ENCODE results near the gene SAFB. TPM values are rescaled to one million over a fixed set of nuclear protein-coding genes. Genes with fewer than 3 reads are reported as not detected.
"Not testable (repeated sequence)": the region's sequence is repeated elsewhere in the genome, so short reads cannot be mapped to it uniquely, and the experiment has no call there.

The SAFB gene
- polyA plus RNA-seq, 1 of the 3 experiments (the other 2 are of a cell fraction): 90.0 TPM

GRCh38 chr19:5687360-5688198 is 64.7 kb downstream of the SAFB start:
- WGBS (ENCODE audit: low lambda C conversion rate): 95% methylated on average over 27 of the region's 76 CpGs
- no peak for TF ChIP-seq FOXJ3 (CRISPR knock-in tag; IDR thresholded peaks at IDR 0.05)
- no peak for TF ChIP-seq REST (IDR thresholded peaks at IDR 0.05; ENCODE audit: low read depth, low read length)
- TF ChIP-seq RXRA (IDR thresholded peaks at IDR 0.05; ENCODE audit: borderline replicate concordance, low read depth): no peak
- TF ChIP-seq TAF1 (IDR thresholded peaks at IDR 0.05; ENCODE audit: borderline replicate concordance, low read depth, low read length): no peak
- TF ChIP-seq MAX (IDR thresholded peaks at IDR 0.05; ENCODE audit: low read depth): no peak
- no peak for TF ChIP-seq RFX5 (IDR thresholded peaks at IDR 0.05; ENCODE audit: low read length)
- no peak for TF ChIP-seq POLR2AphosphoS5 (IDR thresholded peaks at IDR 0.05; ENCODE audit: low read depth, low read length)
- TF ChIP-seq RCOR1 (IDR thresholded peaks at IDR 0.05; ENCODE audit: low read length): no peak
- TF ChIP-seq FOSL2 (IDR thresholded peaks at IDR 0.05; ENCODE audit: borderline replicate concordance, low read depth): no peak
- no peak for TF ChIP-seq EZH2phosphoT487 (IDR thresholded peaks at IDR 0.05; ENCODE audit: borderline replicate concordance, low read depth)
- TF ChIP-seq GATA2 (CRISPR knock-in tag; IDR thresholded peaks at IDR 0.05): no peak
- no peak for TF ChIP-seq NRF1 (IDR thresholded peaks at IDR 0.05; ENCODE audit: low read depth, low read length)
- no peak for TF ChIP-seq GABPA (IDR thresholded peaks at IDR 0.05; ENCODE audit: low read depth)
- no peak for TF ChIP-seq TCF12 (IDR thresholded peaks at IDR 0.05)
- Histone ChIP-seq H3K27me3 (ENCODE audit: insufficient read depth) (no peaks in the 10 kb centered on the region), H3F3A (replicated peaks; ENCODE audit: insufficient read depth) (peaks cover 37% of the 10 kb centered on the region), H3K36me3 (replicated peaks in 1 of 2; ENCODE audit: control insufficient read depth in 1 of 2, insufficient read depth in 2 of 2, low read length in 1 of 2) (peaks cover 3 to 10% of the 10 kb centered on the region in 2 experiments), H2AFZ (ENCODE audit: low read depth) (no peak overlapping the region), H3K9me2 (no peaks in the 10 kb centered on the region), H4K20me1 (ENCODE audit: insufficient read depth) (peaks cover 24% of the 10 kb centered on the region), H3K4me3 (ENCODE audit: low read depth in 2 of 2, low read length in 1 of 2) (peak overlapping the region in 1 of 2 experiments; percentile 68; a peak in 2 of 4 replicates), H3K27ac (ENCODE audit: low read depth in 2 of 2, low read length in 1 of 2) (no peak overlapping the region; a peak in 1 of 4 replicates), H3K79me2 (ENCODE audit: insufficient read depth) (peaks cover 25% of the 10 kb centered on the region), H3K4me1 (ENCODE audit: control insufficient read depth in 1 of 2, insufficient read depth in 2 of 2, low read depth in 1 of 2, low read length in 1 of 2) (peaks cover 0 to 15% of the 10 kb centered on the region in 2 experiments; a peak in 1 of 4 replicates), H3K9ac (no peak overlapping the region), H3K4me2 (peak overlapping the region; percentile 85; the same call in 1 of the 2 replicates), H3K9me3 (no peaks in the 10 kb centered on the region)
- ChIA-PET POLR2A (interaction anchor here (0.6 to 1.0 kb wide), 2 partner anchors 27 to 65 kb away, joined by 3 read pairs; partner anchors contain the start of genes SAFB and SAFB2), CTCF (interaction anchor here (0.6 to 1.9 kb wide), 14 partner anchors 10 to 1417 kb away, joined by 3 to 14 read pairs (median 4); partner anchors contain the start of genes CATSPERD, LONP1, SAFB and SAFB2)
- peak; percentile 40 for DNase-seq

- CTCF ChIA-PET: interaction anchor here (0.6 to 3.8 kb wide), 11 partner anchors 9 to 1417 kb away, joined by 3 to 31 read pairs (median 4); partner anchors contain the start of genes CATSPERD and LONP1
- H3K9me3 ChIP-seq; H2AFZ ChIP-seq (ENCODE audit: low read depth); H3K4me2 ChIP-seq; DNase-seq; H3K27ac ChIP-seq (ENCODE audit: low read depth in 2 of 2, low read length in 1 of 2); H3K9ac ChIP-seq; POLR2A ChIA-PET; H3K27me3 ChIP-seq (ENCODE audit: insufficient read depth); H3K4me3 ChIP-seq (ENCODE audit: low read depth in 2 of 2, low read length in 1 of 2); H3K9me2 ChIP-seq: not testable (repeated sequence)
- Histone ChIP-seq H3F3A (replicated peaks; ENCODE audit: insufficient read depth) (peaks cover 41% of the 10 kb centered on the region), H4K20me1 (ENCODE audit: insufficient read depth) (peaks cover 32% of the 10 kb centered on the region), H3K36me3 (replicated peaks in 1 of 2; ENCODE audit: control insufficient read depth in 1 of 2, insufficient read depth in 2 of 2, low read length in 1 of 2) (peaks cover 4 to 17% of the 10 kb centered on the region in 2 experiments), H3K79me2 (ENCODE audit: insufficient read depth) (peaks cover 33% of the 10 kb centered on the region), H3K4me1 (ENCODE audit: control insufficient read depth in 1 of 2, insufficient read depth in 2 of 2, low read depth in 1 of 2, low read length in 1 of 2) (peaks cover 0 to 23% of the 10 kb centered on the region in 2 experiments; a peak in 1 of 4 replicates)
- 91% methylated on average over 13 of the region's 13 CpGs for WGBS (ENCODE audit: low lambda C conversion rate)
Observed at GRCh38 chr19:5688262-5688881, 65.5 kb downstream of the SAFB start.
